Astrocyte (in vitro differentiated cells and primary cell): Measurements from ENCODE around the gene KRTAP4-1.

ENCODE experiments used
- CTCF ChIP-seq: IDR thresholded peaks from 2 replicates; pipeline ENCODE4 v1.5.1; 2011; ENCODE audit warnings: low read depth, mild to moderate bottlenecking, inconsistent platforms, low read length, moderate library complexity; ENCODE audit not compliant: insufficient read depth
- EZH2 ChIP-seq: IDR thresholded peaks from 2 replicates; pipeline ENCODE4 v1.6.1; 2012; ENCODE audit warnings: mild to moderate bottlenecking, low read length, inconsistent platforms; ENCODE audit not compliant: insufficient read depth

GRCh38 chr17:41190328-41190727 is 5.6 kb upstream of the KRTAP4-1 start:
- no peak for TF ChIP-seq CTCF
- TF ChIP-seq EZH2, result no peak
